K562 (cell line): ENCODE measurements around the gene WFDC1. TPM values are rescaled to one million over a fixed set of nuclear protein-coding genes. Genes with fewer than 3 reads are reported as not detected.

ENCODE experiments used
- ATAC-seq: fragments of 200-7000 bp; cut with Tn5 transposase; 3 replicates; pipeline ENCODE4 v1.9.1; 2020; ENCODE audit warnings: moderate library complexity
- BruUV-seq: library from RNA; stranded (reverse); fragments of 400-500 nt; replicated peaks from 2 replicates; lab custom pipeline; 2021; lab: Mats Ljungman, UMichigan
- CTCF ChIA-PET: fragments of 300-600 bp; formaldehyde crosslinking; extraction: SDS; loops from one replicate; lab custom pipeline; 2021; ENCODE audit warnings: low intra/inter-chr PET ratio; lab: Yijun Ruan, JAX
- POLR2A ChIA-PET: fragments of 300-600, 350-650 bp; sonication (Branson Sonifier 250); formaldehyde crosslinking; extraction: SDS; loops from one replicate; lab custom pipeline; 2021; ENCODE audit warnings: antibody characterized with exemption, inconsistent platforms; lab: Yijun Ruan, JAX
- DNase-seq, 4 experiments: peaks; one replicate each; pipeline versions ENCODE4 v3.0.0 to v3.0.0-alpha.2; 2011 to 2018; ENCODE audit warnings: low spot score in 3 of 4, mixed read lengths in 3 of 4; ENCODE audit errors: extremely low read depth in 1 of 4
- FAIRE-seq: peaks from 2 replicates; lab custom pipeline; 2011; peaks lifted over from hg19 to GRCh38; lab: Jason Lieb, UNC
- H2AFZ ChIP-seq: 2 replicates; pipeline ENCODE4 v1.6.0; 2011; ENCODE audit warnings: low read depth, low read length, control low read depth, inconsistent platforms
- H3K27ac ChIP-seq: fragments of 200-600 bp; 3 replicates; pipeline ENCODE4 v1.8.0; 2011; ENCODE audit warnings: low read depth, mild to moderate bottlenecking, control low read depth, inconsistent platforms, low read length, moderate library complexity, mixed read lengths; ENCODE audit errors: extremely low read depth
- H3K27me3 ChIP-seq, 2 experiments: fragments of 300-600 bp in 1 of 2; 2 replicates in 1 of 2; 3 replicates in 1 of 2; pipeline versions ENCODE4 v1.6.0 to v1.8.0; 2011; ENCODE audit warnings: inconsistent platforms in 2 of 2, low read length in 2 of 2, mild to moderate bottlenecking in 1 of 2, mixed read lengths in 1 of 2, moderate library complexity in 1 of 2; ENCODE audit not compliant: control insufficient read depth in 2 of 2, insufficient read depth in 2 of 2
- H3K36me3 ChIP-seq: fragments of 300-600 bp; 3 replicates; pipeline ENCODE4 v1.8.0; 2011; ENCODE audit warnings: mild to moderate bottlenecking, low read length, inconsistent platforms; ENCODE audit not compliant: control insufficient read depth, insufficient read depth
- H3K4me1 ChIP-seq, 2 experiments: fragments of 200-600 bp in 1 of 2; replicated peaks in 1 of 2; 2 replicates in 1 of 2; 3 replicates in 1 of 2; pipeline versions ENCODE4 v1.5.1 to v1.8.0; 2011; ENCODE audit warnings: inconsistent platforms in 2 of 2, low read length in 2 of 2, mild to moderate bottlenecking in 1 of 2, mixed read lengths in 1 of 2, moderate library complexity in 1 of 2; ENCODE audit not compliant: control insufficient read depth in 2 of 2, insufficient read depth in 2 of 2
- H3K4me2 ChIP-seq: 2 replicates; pipeline ENCODE4 v1.6.1; 2011; ENCODE audit warnings: low read length, control low read depth, inconsistent platforms, mixed read lengths; ENCODE audit not compliant: insufficient read depth
- H3K4me3 ChIP-seq: fragments of 200-600 bp; sonication (generic), shearing (Covaris generic); 2 replicates; pipeline ENCODE4 v1.5.1; 2016; ENCODE audit warnings: control low read depth, inconsistent platforms
- H3K79me2 ChIP-seq: fragments of 200-600 bp; 3 replicates; pipeline ENCODE4 v1.8.0; 2011; ENCODE audit warnings: low read length, inconsistent platforms; ENCODE audit not compliant: control insufficient read depth, insufficient read depth
- H3K9ac ChIP-seq, 2 experiments: 2 replicates each; pipeline versions ENCODE4 v1.6.0 to v1.6.1; 2011; ENCODE audit warnings: low read depth in 2 of 2, low read length in 2 of 2, control low read depth in 1 of 2, inconsistent platforms in 1 of 2, mild to moderate bottlenecking in 1 of 2, mixed read lengths in 1 of 2; ENCODE audit not compliant: insufficient read depth in 1 of 2
- H3K9me1 ChIP-seq: one replicate; pipeline ENCODE4 v1.6.0; 2011; ENCODE audit warnings: inconsistent platforms, mild to moderate bottlenecking, low read length, moderate library complexity; ENCODE audit not compliant: control insufficient read depth, insufficient read depth
- H3K9me3 ChIP-seq: replicated peaks from 2 replicates; pipeline ENCODE4 v1.5.1; 2011; ENCODE audit warnings: low read depth, low read length, inconsistent platforms; ENCODE audit not compliant: control insufficient read depth, insufficient read depth
- H4K20me1 ChIP-seq: replicated peaks from 2 replicates; pipeline ENCODE4 v1.6.1; 2011; ENCODE audit warnings: low read length, inconsistent platforms, mixed read lengths; ENCODE audit not compliant: control insufficient read depth, insufficient read depth
- CHCHD3 ChIP-seq: fragments of 250-450 bp; sonication (Bioruptor Pico); IDR thresholded peaks from 2 replicates; pipeline ENCODE4 v2.1.2; 2022; ENCODE audit warnings: mild to moderate bottlenecking
- CSDE1 ChIP-seq, 2 experiments: fragments of 450-650 bp; IDR thresholded peaks; 2 replicates each; pipeline ENCODE4 v1.6.1; 2016; ENCODE audit warnings: mild to moderate bottlenecking in 1 of 2
- CTCF ChIP-seq, 3 experiments: IDR thresholded peaks in 2 of 3; conservative IDR thresholded peaks in 1 of 3; 2 replicates each; pipeline ENCODE4 v1.5.1; 2011 to 2012; ENCODE audit warnings: low read length in 3 of 3, mild to moderate bottlenecking in 3 of 3, control low read depth in 2 of 3, improper control_type of control experiment in 1 of 3, inconsistent platforms in 1 of 3, low read depth in 1 of 3, mixed read lengths in 1 of 3, moderate library complexity in 1 of 3; ENCODE audit not compliant: insufficient read depth in 2 of 3
- ESRRA ChIP-seq: fragments of 450-650 bp; IDR thresholded peaks from 2 replicates; pipeline ENCODE4 v1.6.1; 2014; ENCODE audit warnings: low read depth, mild to moderate bottlenecking, moderate library complexity, borderline replicate concordance
- FIP1L1 ChIP-seq: fragments of 200-400 bp; formaldehyde crosslinking; IDR thresholded peaks from 2 replicates; pipeline ENCODE4 v1.6.1; 2018; ENCODE audit warnings: mild to moderate bottlenecking, low read depth, low read length; ENCODE audit not compliant: poor library complexity, severe bottlenecking
- HDAC6 ChIP-seq: IDR thresholded peaks from 2 replicates; pipeline ENCODE4 v1.6.1; 2012; ENCODE audit warnings: low read depth, mild to moderate bottlenecking, control low read depth, inconsistent platforms, low read length, moderate library complexity
- MECOM ChIP-seq: fragments of 250-450 bp; sonication (Bioruptor Pico); IDR thresholded peaks from 2 replicates; pipeline ENCODE4 v1.8.0; 2022; ENCODE audit warnings: inconsistent platforms
- NFYB ChIP-seq: IDR thresholded peaks from 2 replicates; pipeline ENCODE4 v1.6.1; 2011; ENCODE audit warnings: mild to moderate bottlenecking, moderate library complexity; ENCODE audit not compliant: insufficient read length; ENCODE audit errors: extremely low read depth
- PTTG1 ChIP-seq: fragments of 450-650 bp; IDR thresholded peaks from 2 replicates; pipeline ENCODE4 v1.6.1; 2016; ENCODE audit warnings: low read depth, mild to moderate bottlenecking, missing genetic modification characterization, missing compliant biosample characterization
- TRIM28 ChIP-seq: fragments of 450-650 bp; IDR thresholded peaks from 2 replicates; pipeline ENCODE4 v1.6.1; 2017
- ZBTB17 ChIP-seq: fragments of 450-650 bp; formaldehyde crosslinking; IDR thresholded peaks from 2 replicates; pipeline ENCODE4 v1.4.0; 2020; ENCODE audit warnings: mild to moderate bottlenecking
- ZBTB2 ChIP-seq: fragments of 450-650 bp; IDR thresholded peaks from 2 replicates; pipeline ENCODE4 v1.6.1; 2016; ENCODE audit warnings: antibody characterized with exemption
- WGBS: fragments of 100-300 bp; shearing (Covaris generic); methylation state at CpG from one replicate; pipeline ENCODE4 v1.1.6; 2016; ENCODE audit warnings: low coverage, mixed read lengths; ENCODE audit not compliant: insufficient coverage; ENCODE audit errors: missing lambda C conversion rate; 5-methylcytosine and 5-hydroxymethylcytosine counted together
- in situ Hi-C: fragments of 300-500 bp; cut with MboI; formaldehyde crosslinking; loops from 4 replicates; pipeline ENCODE4 v1.15.0; 2018; ENCODE audit warnings: inconsistent platforms, mixed read lengths
- intact Hi-C: fragments of 100-400 bp; cut with micrococcal nuclease; formaldehyde crosslinking; loops from 2 replicates; pipeline ENCODE4 v1.14.2; 2022
- polyA plus RNA-seq, 8 experiments: library from polyadenylated mRNA; depleted of rRNA in 4 of 8; stranded (reverse) in 5 of 8; unstranded in 3 of 8; fragments of >200 nt; fragmentation: Nextera tagmentation in 2 of 8; fragmentation: Illumina TruSeq in 1 of 8; extraction: Ambion mirVana in 2 of 8; extraction: Trizol in 1 of 8; gene quantifications; 2 replicates each; pipeline versions ENCODE4 v1.2.1 to v1.2.3, GENCODE V29; 2011 to 2014; ENCODE audit warnings: inconsistent platforms in 1 of 8, missing spikeins in 1 of 8
- total RNA-seq, 7 experiments: library from RNA; depleted of rRNA in 6 of 7; stranded (reverse); fragments of >200 nt in 6 of 7; fragmentation: Illumina TruSeq in 2 of 7; extraction: Trizol in 2 of 7; gene quantifications; 2 replicates each; pipeline versions ENCODE4 v1.2.1 to v1.2.3, GENCODE V29; 2011 to 2021; ENCODE audit warnings: low replicate concordance in 1 of 7
- TF ChIP-seq, protein P1 (sequence below): fragments of 250-450 bp; sonication (Bioruptor Pico); IDR thresholded peaks from 2 replicates; pipeline ENCODE4 v1.4.0; 2020
- TF ChIP-seq, protein P2 (sequence below): sonication (generic); formaldehyde crosslinking; IDR thresholded peaks from 2 replicates; pipeline ENCODE4 v1.8.1; 2023; ENCODE audit warnings: mild to moderate bottlenecking, missing genetic modification reagents

WFDC1 gene
- total and polyA plus RNA-seq, 9 of the 15 experiments (the other 6 are each of a cell fraction or from before 2014, with no cell fraction given): not detected

DNA sequence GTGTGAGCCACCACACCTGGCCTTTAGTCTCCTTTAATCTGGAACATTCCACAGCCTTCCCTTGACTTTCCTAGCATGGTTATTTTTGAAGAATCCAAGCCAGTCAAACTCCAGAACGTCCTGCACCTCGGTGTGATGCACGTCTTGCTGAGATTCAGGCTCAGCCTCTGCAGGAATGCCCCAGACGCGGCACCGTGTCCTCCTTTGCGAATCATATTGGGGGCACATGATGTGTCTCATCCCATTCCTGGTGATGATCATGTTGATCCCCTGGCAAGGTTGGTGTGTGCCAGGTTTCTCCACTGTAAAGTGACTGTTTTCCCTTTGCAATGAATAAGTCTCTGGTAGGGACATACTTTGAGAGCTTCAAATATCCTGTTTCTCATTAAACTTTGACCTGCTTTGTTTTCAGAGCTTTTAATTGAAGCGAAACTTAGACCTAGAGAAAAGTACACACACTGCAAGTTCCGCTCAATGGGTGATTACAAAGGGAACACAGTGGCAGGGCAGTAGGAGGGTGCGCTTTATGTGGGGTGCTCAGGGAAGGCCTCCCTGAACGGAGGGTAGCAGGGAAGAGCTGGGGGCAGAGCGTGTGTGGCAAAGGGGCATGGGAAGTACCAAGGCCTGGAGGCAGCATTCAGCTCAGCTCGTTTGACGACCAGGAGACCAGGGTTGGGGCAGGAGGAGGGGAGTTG lies 64.1 kb downstream of the WFDC1 start:
- no peak overlapping the region for H3K9ac ChIP-seq
- in situ Hi-C loops (no loop called here), intact Hi-C loops (no loop called here)
- peaks cover 48 to 76% of the 10 kb centered on the region in 2 experiments for H3K27me3 ChIP-seq
- H4K20me1 ChIP-seq: peaks cover 8% of the 10 kb centered on the region; the same call in 1 of the 2 replicates
- no peak overlapping the region for H3K4me2 ChIP-seq
- H3K79me2 ChIP-seq: no peaks in the 10 kb centered on the region
- no peaks in the 10 kb centered on the region for H3K4me1 ChIP-seq
- no peaks in the 10 kb centered on the region for H3K9me3 ChIP-seq
- no peak for DNase-seq
- FAIRE-seq: no peak
- no peak overlapping the region for H3K27ac ChIP-seq
- POLR2A ChIA-PET: no interaction called here
- no peaks in the 10 kb centered on the region for H3K9me1 ChIP-seq
- CTCF ChIA-PET: interaction anchor here (0.5 kb wide), 1 partner anchor 503 kb away, joined by 3 read pairs; no protein-coding TSS in a partner anchor
- H2AFZ ChIP-seq: no peak overlapping the region
- BruUV-seq: no TSS peak
- WGBS: under 1% methylated on average over 14 of the region's 14 CpGs
- H3K4me3 ChIP-seq: no peak overlapping the region
- ATAC-seq: no peak
- no peaks in the 10 kb centered on the region for H3K36me3 ChIP-seq
- no peak for TF ChIP-seq CSDE1 (IDR thresholded peaks at IDR 0.05)
- no peak for TF ChIP-seq TRIM28
- TF ChIP-seq PTTG1 (tag): no peak
- TF ChIP-seq, protein P1, sequence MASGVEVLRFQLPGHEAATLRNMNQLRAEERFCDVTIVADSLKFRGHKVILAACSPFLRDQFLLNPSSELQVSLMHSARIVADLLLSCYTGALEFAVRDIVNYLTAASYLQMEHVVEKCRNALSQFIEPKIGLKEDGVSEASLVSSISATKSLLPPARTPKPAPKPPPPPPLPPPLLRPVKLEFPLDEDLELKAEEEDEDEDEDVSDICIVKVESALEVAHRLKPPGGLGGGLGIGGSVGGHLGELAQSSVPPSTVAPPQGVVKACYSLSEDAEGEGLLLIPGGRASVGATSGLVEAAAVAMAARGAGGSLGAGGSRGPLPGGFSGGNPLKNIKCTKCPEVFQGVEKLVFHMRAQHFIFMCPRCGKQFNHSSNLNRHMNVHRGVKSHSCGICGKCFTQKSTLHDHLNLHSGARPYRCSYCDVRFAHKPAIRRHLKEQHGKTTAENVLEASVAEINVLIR: no peak
- no peak for TF ChIP-seq HDAC6
- TF ChIP-seq, protein P2, sequence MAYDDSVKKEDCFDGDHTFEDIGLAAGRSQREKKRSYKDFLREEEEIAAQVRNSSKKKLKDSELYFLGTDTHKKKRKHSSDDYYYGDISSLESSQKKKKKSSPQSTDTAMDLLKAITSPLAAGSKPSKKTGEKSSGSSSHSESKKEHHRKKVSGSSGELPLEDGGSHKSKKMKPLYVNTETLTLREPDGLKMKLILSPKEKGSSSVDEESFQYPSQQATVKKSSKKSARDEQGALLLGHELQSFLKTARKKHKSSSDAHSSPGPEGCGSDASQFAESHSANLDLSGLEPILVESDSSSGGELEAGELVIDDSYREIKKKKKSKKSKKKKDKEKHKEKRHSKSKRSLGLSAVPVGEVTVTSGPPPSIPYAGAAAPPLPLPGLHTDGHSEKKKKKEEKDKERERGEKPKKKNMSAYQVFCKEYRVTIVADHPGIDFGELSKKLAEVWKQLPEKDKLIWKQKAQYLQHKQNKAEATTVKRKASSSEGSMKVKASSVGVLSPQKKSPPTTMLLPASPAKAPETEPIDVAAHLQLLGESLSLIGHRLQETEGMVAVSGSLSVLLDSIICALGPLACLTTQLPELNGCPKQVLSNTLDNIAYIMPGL (CRISPR knock-in tag): no peak
- TF ChIP-seq ESRRA: no peak
- no peak for TF ChIP-seq CTCF (IDR thresholded peaks at IDR 0.05 in 2 of 3, conservative IDR thresholded peaks at IDR 0.05 in 1 of 3; ENCODE audit: insufficient read depth in 2 of 3, low read depth in 1 of 3, low read length in 3 of 3)
- no peak for TF ChIP-seq ZBTB2
- TF ChIP-seq ZBTB17 (CRISPR knock-in tag): no peak
- no peak for TF ChIP-seq NFYB
- TF ChIP-seq CHCHD3 (CRISPR knock-in tag): no peak
- no peak for TF ChIP-seq MECOM (CRISPR knock-in tag)
- no peak for TF ChIP-seq FIP1L1
